HepG2 (cell line): ENCODE results near the gene ZNFX1. TPM values are rescaled to one million over a fixed set of nuclear protein-coding genes. Genes with fewer than 3 reads are reported as not detected.
A peak's percentile ranks its signal among the peaks of the same experiment; 100 is the strongest.

Source experiments
- EP300 ChIP-seq, 3 experiments: sonication (generic) in 1 of 3; formaldehyde crosslinking in 1 of 3; IDR thresholded peaks; 2 replicates each; pipeline versions ENCODE4 v1.5.1 to v1.6.1; 2011 to 2020; ENCODE audit warnings: low read depth in 2 of 3, low read length in 2 of 3, borderline replicate concordance in 1 of 3, improper control_type of control experiment in 1 of 3, mild to moderate bottlenecking in 1 of 3, missing genetic modification reagents in 1 of 3, moderate library complexity in 1 of 3
- IRF9 ChIP-seq: sonication (generic); formaldehyde crosslinking; IDR thresholded peaks from 2 replicates; pipeline ENCODE4 v1.8.0; 2022; ENCODE audit warnings: missing genetic modification reagents, mild to moderate bottlenecking, borderline replicate concordance
- KLF12 ChIP-seq: sonication (generic); formaldehyde crosslinking; IDR thresholded peaks from 2 replicates; pipeline ENCODE4 v1.4.0; 2020; ENCODE audit warnings: missing genetic modification reagents, borderline replicate concordance
- LRRFIP1 ChIP-seq: sonication (generic); formaldehyde crosslinking; conservative IDR thresholded peaks from 2 replicates; pipeline ENCODE4 v1.4.0; 2020; ENCODE audit warnings: missing genetic modification reagents
- MEIS2 ChIP-seq: sonication (generic); formaldehyde crosslinking; IDR thresholded peaks from 2 replicates; pipeline ENCODE4 v1.9.0; 2021; ENCODE audit warnings: mild to moderate bottlenecking, missing genetic modification reagents
- NCOA5 ChIP-seq: sonication (generic); formaldehyde crosslinking; IDR thresholded peaks from 2 replicates; pipeline ENCODE4 v1.4.0; 2020; ENCODE audit warnings: missing genetic modification reagents
- NFATC3 ChIP-seq: sonication (generic); formaldehyde crosslinking; IDR thresholded peaks from 2 replicates; pipeline ENCODE4 v1.5.1; 2020; ENCODE audit warnings: mild to moderate bottlenecking, missing genetic modification reagents
- PAXIP1 ChIP-seq: sonication (generic); formaldehyde crosslinking; conservative IDR thresholded peaks from 2 replicates; pipeline ENCODE4 v1.4.0; 2020; ENCODE audit warnings: mild to moderate bottlenecking, missing genetic modification reagents, moderate library complexity
- PTBP1 ChIP-seq: fragments of 200-400 bp; formaldehyde crosslinking; IDR thresholded peaks from 2 replicates; pipeline ENCODE4 v1.6.1; 2018; ENCODE audit warnings: low read length, low read depth; ENCODE audit not compliant: poor library complexity, severe bottlenecking
- RORA ChIP-seq: sonication (generic); formaldehyde crosslinking; IDR thresholded peaks from 2 replicates; pipeline ENCODE4 v1.5.0; 2020; ENCODE audit warnings: mild to moderate bottlenecking, missing genetic modification reagents, moderate library complexity
- ZFP62 ChIP-seq: sonication (generic); formaldehyde crosslinking; IDR thresholded peaks from 2 replicates; pipeline ENCODE4 v1.4.0; 2020; ENCODE audit warnings: missing genetic modification reagents
- ZNF260 ChIP-seq: sonication (generic); formaldehyde crosslinking; IDR thresholded peaks from 2 replicates; pipeline ENCODE4 v1.4.0; 2020; ENCODE audit warnings: missing genetic modification reagents, low read depth, mild to moderate bottlenecking, borderline replicate concordance
- ZNF556 ChIP-seq: sonication (generic); formaldehyde crosslinking; IDR thresholded peaks from 2 replicates; pipeline ENCODE4 v1.4.0; 2020; ENCODE audit warnings: mild to moderate bottlenecking, missing genetic modification reagents, borderline replicate concordance
- ZNF7 ChIP-seq: IDR thresholded peaks from 2 replicates; pipeline ENCODE4 v1.6.1; 2016; ENCODE audit warnings: missing biosample characterization, missing genetic modification reagents
- ZNF772 ChIP-seq: sonication (generic); formaldehyde crosslinking; IDR thresholded peaks from 2 replicates; pipeline ENCODE4 v1.5.0; 2020; ENCODE audit warnings: mild to moderate bottlenecking, missing genetic modification reagents
- polyA plus RNA-seq, 8 experiments: library from polyadenylated mRNA; depleted of rRNA in 3 of 8; stranded (reverse) in 7 of 8; unstranded in 1 of 8; fragments of >200 nt; fragmentation: Illumina TruSeq in 4 of 8; extraction: Trizol in 4 of 8; gene quantifications; 2 replicates each; pipeline versions ENCODE4 v1.2.1 to v1.2.3, GENCODE V29; 2011 to 2016; ENCODE audit warnings: low read depth in 4 of 8, missing spikeins in 1 of 8, mixed read lengths in 1 of 8; ENCODE audit not compliant: insufficient read depth in 1 of 8
- total RNA-seq, 5 experiments: library from RNA; depleted of rRNA; stranded (reverse); fragments of >200 nt; fragmentation: Illumina TruSeq; extraction: Trizol; gene quantifications; 2 replicates each; pipeline ENCODE4 v1.2.3, GENCODE V29; 2016; ENCODE audit warnings: low read depth in 1 of 5
- TF ChIP-seq, protein P1 (sequence below), 2 experiments: IDR thresholded peaks; 2 replicates each; pipeline ENCODE4 v1.6.1; 2011 to 2012; ENCODE audit warnings: low read length in 2 of 2, borderline replicate concordance in 1 of 2, low read depth in 1 of 2, mild to moderate bottlenecking in 1 of 2, moderate library complexity in 1 of 2

Gene ZNFX1
- total and polyA plus RNA-seq, 2 of the 13 experiments (the other 11 are each of a cell fraction or from before 2014, with no cell fraction given) = 2.9 to 11.1 TPM

- TF ChIP-seq, protein P1, sequence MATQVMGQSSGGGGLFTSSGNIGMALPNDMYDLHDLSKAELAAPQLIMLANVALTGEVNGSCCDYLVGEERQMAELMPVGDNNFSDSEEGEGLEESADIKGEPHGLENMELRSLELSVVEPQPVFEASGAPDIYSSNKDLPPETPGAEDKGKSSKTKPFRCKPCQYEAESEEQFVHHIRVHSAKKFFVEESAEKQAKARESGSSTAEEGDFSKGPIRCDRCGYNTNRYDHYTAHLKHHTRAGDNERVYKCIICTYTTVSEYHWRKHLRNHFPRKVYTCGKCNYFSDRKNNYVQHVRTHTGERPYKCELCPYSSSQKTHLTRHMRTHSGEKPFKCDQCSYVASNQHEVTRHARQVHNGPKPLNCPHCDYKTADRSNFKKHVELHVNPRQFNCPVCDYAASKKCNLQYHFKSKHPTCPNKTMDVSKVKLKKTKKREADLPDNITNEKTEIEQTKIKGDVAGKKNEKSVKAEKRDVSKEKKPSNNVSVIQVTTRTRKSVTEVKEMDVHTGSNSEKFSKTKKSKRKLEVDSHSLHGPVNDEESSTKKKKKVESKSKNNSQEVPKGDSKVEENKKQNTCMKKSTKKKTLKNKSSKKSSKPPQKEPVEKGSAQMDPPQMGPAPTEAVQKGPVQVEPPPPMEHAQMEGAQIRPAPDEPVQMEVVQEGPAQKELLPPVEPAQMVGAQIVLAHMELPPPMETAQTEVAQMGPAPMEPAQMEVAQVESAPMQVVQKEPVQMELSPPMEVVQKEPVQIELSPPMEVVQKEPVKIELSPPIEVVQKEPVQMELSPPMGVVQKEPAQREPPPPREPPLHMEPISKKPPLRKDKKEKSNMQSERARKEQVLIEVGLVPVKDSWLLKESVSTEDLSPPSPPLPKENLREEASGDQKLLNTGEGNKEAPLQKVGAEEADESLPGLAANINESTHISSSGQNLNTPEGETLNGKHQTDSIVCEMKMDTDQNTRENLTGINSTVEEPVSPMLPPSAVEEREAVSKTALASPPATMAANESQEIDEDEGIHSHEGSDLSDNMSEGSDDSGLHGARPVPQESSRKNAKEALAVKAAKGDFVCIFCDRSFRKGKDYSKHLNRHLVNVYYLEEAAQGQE (IDR thresholded peaks at IDR 0.05; ENCODE audit: borderline replicate concordance in 1 of 2, low read depth in 1 of 2, low read length in 2 of 2) = peak in 1 of 2 experiments; percentile 88; a peak in 3 of 4 replicates
- TF ChIP-seq EP300 (IDR thresholded peaks at IDR 0.05; ENCODE audit: low read depth in 2 of 2, low read length in 2 of 2) (peak; percentile 33 to 38; a peak in 2 of 4 replicates), EP300 (CRISPR knock-in tag; IDR thresholded peaks at IDR 0.05; ENCODE audit: borderline replicate concordance) (peak; percentile 81), ZNF556 (CRISPR knock-in tag) (peak; percentile 99), KLF12 (CRISPR knock-in tag) (peak; percentile 99), PAXIP1 (CRISPR knock-in tag) (peak; percentile 77), ZFP62 (CRISPR knock-in tag) (peak; percentile 48; the same call in 1 of the 2 replicates), ZNF260 (CRISPR knock-in tag) (no peak), RORA (CRISPR knock-in tag) (no peak; the same call in 1 of the 2 replicates), PTBP1 (peak; percentile 23), LRRFIP1 (CRISPR knock-in tag) (peak; percentile 91; the same call in 1 of the 2 replicates), NCOA5 (CRISPR knock-in tag) (no peak; the same call in 1 of the 2 replicates), NFATC3 (CRISPR knock-in tag) (no peak), IRF9 (peak; percentile 95; the same call in 1 of the 2 replicates), MEIS2 (CRISPR knock-in tag) (peak; percentile 92), ZNF7 (CRISPR knock-in tag) (no peak; the same call in 1 of the 2 replicates), ZNF772 (CRISPR knock-in tag) (peak; percentile 99)
Measured at GRCh38 chr20:49278036-49278817, at the start of gene ZNFX1 (continued).
